Measurements from ENCODE around the gene RNF8. TPM values are rescaled to one million over a fixed set of nuclear protein-coding genes. Genes with fewer than 3 reads are reported as not detected.
"Not testable (repeated sequence)": the region's sequence is repeated elsewhere in the genome, so short reads cannot be mapped to it uniquely, and the experiment has no call there.

The RNF8 gene
- total RNA-seq, 2 donors from 2014 or later, result 18.5 to 27.3 TPM

GRCh38 chr6:37334047-37334446, 19.7 kb upstream of the RNF8 start:
- H3K27ac Mint-ChIP-seq, result no peak overlapping the region
- H3K36me3 Mint-ChIP-seq, result peaks cover 6% of the 10 kb centered on the region
- no peak for DNase-seq (ENCODE audit: low spot score)
- H3K27me3 Mint-ChIP-seq, result no peaks in the 10 kb centered on the region
- no peaks in the 10 kb centered on the region for H3K9me3 Mint-ChIP-seq
- ATAC-seq, result no peak
- no peak overlapping the region for H3K4me3 Mint-ChIP-seq
- no peaks in the 10 kb centered on the region for H3K4me1 Mint-ChIP-seq (ENCODE audit: low read depth in 2 of 2)

- not testable (repeated sequence) for H3K36me3 Mint-ChIP-seq; DNase-seq (ENCODE audit: low spot score); H3K4me1 Mint-ChIP-seq (ENCODE audit: low read depth in 2 of 2); H3K27me3 Mint-ChIP-seq; H3K9me3 Mint-ChIP-seq; H3K4me3 Mint-ChIP-seq; H3K27ac Mint-ChIP-seq; ATAC-seq
Observed at GRCh38 chr6:37338317-37338716, 15.5 kb upstream of the RNF8 start.

DNA sequence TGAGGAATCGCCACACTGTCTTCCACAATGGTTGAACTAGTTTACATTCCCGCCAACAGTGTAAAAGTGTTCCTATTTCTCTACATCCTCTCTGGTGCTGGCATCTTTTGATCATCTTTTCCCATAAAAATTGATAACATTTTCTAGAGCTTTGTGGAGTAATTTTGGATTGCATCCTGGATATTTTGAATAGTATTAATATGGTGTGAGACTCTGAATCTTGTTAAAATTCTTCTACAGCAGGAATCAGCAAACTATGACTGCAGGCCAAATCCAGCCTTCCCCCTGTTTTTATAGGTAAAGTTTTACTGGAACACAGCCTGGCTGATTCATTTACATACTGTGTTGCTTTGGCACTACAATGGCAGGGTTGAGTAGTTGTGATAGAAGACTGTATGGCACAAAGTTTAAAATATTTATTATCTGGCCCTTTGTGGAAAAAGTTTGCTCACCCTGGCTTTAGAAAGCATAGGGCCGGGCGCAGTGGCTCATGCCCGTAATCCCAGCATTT, 15.0 kb upstream of the RNF8 start:
- Mint-ChIP-seq H3K27me3 (peaks cover 0 to 6% of the 10 kb centered on the region in 2 donors), H3K4me3 (no peak overlapping the region), H3K36me3 (no peaks in the 10 kb centered on the region), H3K4me1 (ENCODE audit: low read depth in 2 of 2) (no peaks in the 10 kb centered on the region), H3K27ac (no peak overlapping the region), H3K9me3 (no peaks in the 10 kb centered on the region)
- no peak for ATAC-seq
- DNase-seq (ENCODE audit: low spot score), result no peak

DNA sequence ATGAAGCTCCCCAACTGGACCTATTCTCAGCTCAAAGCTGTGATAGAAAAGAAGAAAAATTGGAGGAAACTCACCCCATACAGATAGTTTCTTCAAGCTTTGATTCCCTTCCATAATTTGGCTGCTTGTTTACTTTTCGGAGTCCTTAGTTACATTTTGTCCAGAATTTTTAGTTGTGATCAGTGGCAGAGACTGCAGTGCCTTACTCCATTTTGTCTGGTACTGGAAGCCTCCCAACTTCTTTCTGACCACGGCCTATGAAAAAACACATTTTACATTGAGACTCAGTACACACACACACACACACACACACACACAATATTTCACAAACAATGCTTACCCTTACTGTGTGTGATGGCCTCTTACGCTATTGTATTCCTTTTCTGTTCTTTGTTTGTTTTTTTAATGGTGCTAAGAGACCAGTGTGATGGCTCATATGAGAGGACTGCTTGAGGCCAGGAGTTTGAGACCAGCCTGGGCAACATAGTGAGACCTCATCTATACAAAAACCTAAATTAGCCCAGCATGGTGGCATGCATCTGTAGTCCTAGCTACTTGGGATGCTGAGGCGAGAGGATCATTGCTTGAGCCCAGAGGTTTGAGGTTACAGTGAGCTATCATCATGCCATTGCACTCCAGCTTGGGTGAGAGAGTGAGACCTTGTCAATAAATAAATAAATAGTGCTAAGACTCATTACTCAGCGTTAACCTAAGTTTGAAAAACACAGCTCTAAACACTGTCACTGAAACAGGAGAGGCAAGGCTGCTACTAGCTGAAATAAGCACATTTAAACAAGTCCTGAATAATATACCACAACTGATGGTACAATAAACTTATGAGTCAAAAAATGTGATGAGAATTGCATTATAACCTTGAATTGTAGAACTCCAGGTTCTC, 13.8 kb upstream of the RNF8 start:
- ATAC-seq, result no peak
- no peaks in the 10 kb centered on the region for H3K9me3 Mint-ChIP-seq
- no peak overlapping the region for H3K27ac Mint-ChIP-seq
- no peaks in the 10 kb centered on the region for H3K36me3 Mint-ChIP-seq
- no peak overlapping the region for H3K4me3 Mint-ChIP-seq
- peaks cover 8 to 12% of the 10 kb centered on the region in 2 donors for H3K27me3 Mint-ChIP-seq
- DNase-seq (ENCODE audit: low spot score), result no peak
- no peaks in the 10 kb centered on the region for H3K4me1 Mint-ChIP-seq (ENCODE audit: low read depth in 2 of 2)

- Mint-ChIP-seq H3K9me3 (no peaks in the 10 kb centered on the region), H3K4me3 (no peak overlapping the region), H3K36me3 (no peaks in the 10 kb centered on the region), H3K27me3 (peaks cover 8 to 12% of the 10 kb centered on the region in 2 donors), H3K4me1 (ENCODE audit: low read depth in 2 of 2) (no peaks in the 10 kb centered on the region), H3K27ac (no peak overlapping the region)
- no peak for DNase-seq (ENCODE audit: low spot score)
- ATAC-seq, result no peak
Observed at GRCh38 chr6:37340639-37340943, 13.2 kb upstream of the RNF8 start.

- no peaks in the 10 kb centered on the region for H3K9me3 Mint-ChIP-seq
- H3K27me3 Mint-ChIP-seq, result peaks cover 16 to 17% of the 10 kb centered on the region in 2 donors
- H3K4me3 Mint-ChIP-seq, result no peak overlapping the region
- no peak for DNase-seq (ENCODE audit: low spot score)
- H3K4me1 Mint-ChIP-seq (ENCODE audit: low read depth in 2 of 2), result no peaks in the 10 kb centered on the region
- no peak overlapping the region for H3K27ac Mint-ChIP-seq
- peaks cover 4% of the 10 kb centered on the region for H3K36me3 Mint-ChIP-seq
- no peak for ATAC-seq
Observed at GRCh38 chr6:37343248-37343647, 10.5 kb upstream of the RNF8 start.

DNA sequence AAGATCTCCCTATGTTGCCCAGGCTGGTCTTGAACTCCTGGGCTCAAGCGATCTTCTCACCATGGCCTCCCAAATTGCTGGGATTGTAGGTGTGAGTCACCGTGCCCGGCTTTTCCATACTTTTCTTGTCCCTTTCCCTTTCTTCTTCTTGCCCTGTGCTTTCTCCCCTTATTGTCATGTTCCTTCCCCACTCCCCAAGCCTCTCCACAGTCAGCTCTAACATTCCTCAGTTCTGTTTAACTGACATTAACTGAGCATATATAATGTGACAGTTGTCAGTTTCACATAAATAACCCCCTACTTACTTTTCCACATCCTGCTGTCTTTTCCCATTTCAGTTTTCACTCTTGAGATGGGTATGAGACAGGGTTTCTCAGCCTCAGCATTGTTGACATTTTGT, 9.5 kb upstream of the RNF8 start:
- ATAC-seq, result no peak

GRCh38 chr6:37345804-37346203, 8.0 kb upstream of the RNF8 start:
- not testable (repeated sequence) for H3K4me1 Mint-ChIP-seq (ENCODE audit: low read depth in 2 of 2); H3K9me3 Mint-ChIP-seq; H3K36me3 Mint-ChIP-seq; DNase-seq (ENCODE audit: low spot score); H3K4me3 Mint-ChIP-seq; H3K27ac Mint-ChIP-seq; ATAC-seq
- peaks cover 16 to 17% of the 10 kb centered on the region in 2 donors for H3K27me3 Mint-ChIP-seq

More for the DNA sequence above, 9.5 kb upstream of the RNF8 start:
- DNase-seq (ENCODE audit: low spot score), result no peak
- Mint-ChIP-seq H3K36me3 (peaks cover 4% of the 10 kb centered on the region), H3K9me3 (no peaks in the 10 kb centered on the region), H3K27ac (no peak overlapping the region), H3K4me1 (ENCODE audit: low read depth in 2 of 2) (no peaks in the 10 kb centered on the region), H3K4me3 (no peak overlapping the region), H3K27me3 (peaks cover 16 to 17% of the 10 kb centered on the region in 2 donors)

- Mint-ChIP-seq H3K27me3 (peaks cover 11 to 16% of the 10 kb centered on the region in 2 donors), H3K9me3 (no peaks in the 10 kb centered on the region), H3K4me1 (ENCODE audit: low read depth in 2 of 2) (no peaks in the 10 kb centered on the region), H3K36me3 (peaks cover 4% of the 10 kb centered on the region), H3K4me3 (no peak overlapping the region), H3K27ac (no peak overlapping the region)
- no peak for ATAC-seq
- no peak for DNase-seq (ENCODE audit: low spot score)
Observed at GRCh38 chr6:37347177-37347576, 6.6 kb upstream of the RNF8 start.

DNA sequence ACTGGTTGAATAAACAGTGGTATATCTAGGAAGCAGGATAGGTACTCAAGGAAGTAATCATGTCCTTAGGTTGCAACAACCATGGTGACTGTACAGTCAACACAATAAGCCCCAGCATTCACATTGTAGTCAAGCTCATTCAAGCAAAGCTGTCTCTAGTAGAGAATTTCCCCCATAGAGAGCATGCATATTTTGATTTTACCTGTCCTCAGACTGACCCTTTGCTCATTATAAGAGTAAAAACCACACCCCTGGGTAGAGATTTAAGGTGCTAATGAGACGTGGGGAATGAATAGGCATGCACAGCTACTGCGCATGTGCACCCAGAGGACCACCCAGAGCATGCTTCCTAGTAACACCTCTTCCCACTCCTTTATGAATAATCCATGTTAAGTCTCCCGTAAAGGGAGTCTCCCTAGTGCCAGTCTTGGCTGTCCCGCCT, 6.1 kb upstream of the RNF8 start:
- peaks cover 11 to 16% of the 10 kb centered on the region in 2 donors for H3K27me3 Mint-ChIP-seq
- H3K4me1 Mint-ChIP-seq (ENCODE audit: low read depth in 2 of 2), result no peaks in the 10 kb centered on the region
- H3K27ac Mint-ChIP-seq, result no peak overlapping the region
- DNase-seq (ENCODE audit: low spot score) (no peak), ATAC-seq (no peak)
- peaks cover 4% of the 10 kb centered on the region for H3K36me3 Mint-ChIP-seq
- no peaks in the 10 kb centered on the region for H3K9me3 Mint-ChIP-seq
- no peak overlapping the region for H3K4me3 Mint-ChIP-seq

DNA sequence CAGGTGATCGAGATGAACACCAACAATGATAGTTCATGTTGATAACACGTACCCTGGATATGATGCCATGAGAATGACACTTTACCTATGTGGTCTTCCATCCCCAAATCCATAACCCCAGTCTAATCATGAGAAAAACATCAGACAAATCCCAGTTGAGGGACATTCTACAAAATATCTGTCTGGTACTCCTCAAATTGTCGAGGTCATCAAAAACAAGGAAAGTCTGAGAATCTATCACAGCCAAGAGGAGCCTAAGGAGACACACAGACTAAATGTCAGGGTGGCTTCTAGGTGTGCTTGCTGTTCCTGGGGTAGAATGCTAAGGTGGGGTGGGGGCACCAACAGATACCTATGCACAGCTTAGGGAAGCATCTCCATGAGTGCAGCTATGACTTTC, 2.8 kb upstream of the RNF8 start:
- H3K9me3 Mint-ChIP-seq, result no peaks in the 10 kb centered on the region
- H3K4me1 Mint-ChIP-seq (ENCODE audit: low read depth in 2 of 2), result peaks cover 19 to 22% of the 10 kb centered on the region in 2 donors
- DNase-seq (ENCODE audit: low spot score) (no peak), ATAC-seq (no peak)
- H3K27me3 Mint-ChIP-seq, result peaks cover 6 to 8% of the 10 kb centered on the region in 2 donors
- H3K36me3 Mint-ChIP-seq, result peaks cover 4% of the 10 kb centered on the region
- no peak overlapping the region for H3K4me3 Mint-ChIP-seq
- H3K27ac Mint-ChIP-seq, result no peak overlapping the region

DNA sequence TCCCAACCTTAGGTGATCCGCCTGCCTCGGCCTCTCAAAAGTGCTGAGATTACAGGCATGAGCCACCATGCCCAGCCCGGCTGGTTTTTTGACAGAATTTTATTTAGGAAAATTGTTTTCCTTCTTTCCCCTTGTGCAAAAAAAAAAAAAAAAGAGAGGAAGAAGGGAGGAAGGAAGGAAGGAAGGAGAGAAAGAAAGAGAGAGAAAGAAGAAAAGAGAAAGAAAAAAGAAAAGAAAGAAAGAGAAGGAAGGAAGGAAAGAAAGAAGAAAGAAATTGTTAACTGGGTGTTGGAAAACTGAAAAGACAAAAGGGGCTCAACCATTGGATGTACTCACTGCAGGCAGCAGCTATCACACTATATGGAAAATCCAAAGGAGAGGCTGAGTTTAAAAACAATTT, 1.4 kb upstream of the RNF8 start:
- DNase-seq (ENCODE audit: low spot score) (no peak), ATAC-seq (no peak)
- H3K36me3 Mint-ChIP-seq, result no peaks in the 10 kb centered on the region
- peak overlapping the region; percentile 55 for H3K4me3 Mint-ChIP-seq
- no peaks in the 10 kb centered on the region for H3K27me3 Mint-ChIP-seq
- H3K27ac Mint-ChIP-seq, result no peak overlapping the region
- H3K9me3 Mint-ChIP-seq, result no peaks in the 10 kb centered on the region
- peaks cover 29 to 32% of the 10 kb centered on the region in 2 donors for H3K4me1 Mint-ChIP-seq (ENCODE audit: low read depth in 2 of 2)

DNA sequence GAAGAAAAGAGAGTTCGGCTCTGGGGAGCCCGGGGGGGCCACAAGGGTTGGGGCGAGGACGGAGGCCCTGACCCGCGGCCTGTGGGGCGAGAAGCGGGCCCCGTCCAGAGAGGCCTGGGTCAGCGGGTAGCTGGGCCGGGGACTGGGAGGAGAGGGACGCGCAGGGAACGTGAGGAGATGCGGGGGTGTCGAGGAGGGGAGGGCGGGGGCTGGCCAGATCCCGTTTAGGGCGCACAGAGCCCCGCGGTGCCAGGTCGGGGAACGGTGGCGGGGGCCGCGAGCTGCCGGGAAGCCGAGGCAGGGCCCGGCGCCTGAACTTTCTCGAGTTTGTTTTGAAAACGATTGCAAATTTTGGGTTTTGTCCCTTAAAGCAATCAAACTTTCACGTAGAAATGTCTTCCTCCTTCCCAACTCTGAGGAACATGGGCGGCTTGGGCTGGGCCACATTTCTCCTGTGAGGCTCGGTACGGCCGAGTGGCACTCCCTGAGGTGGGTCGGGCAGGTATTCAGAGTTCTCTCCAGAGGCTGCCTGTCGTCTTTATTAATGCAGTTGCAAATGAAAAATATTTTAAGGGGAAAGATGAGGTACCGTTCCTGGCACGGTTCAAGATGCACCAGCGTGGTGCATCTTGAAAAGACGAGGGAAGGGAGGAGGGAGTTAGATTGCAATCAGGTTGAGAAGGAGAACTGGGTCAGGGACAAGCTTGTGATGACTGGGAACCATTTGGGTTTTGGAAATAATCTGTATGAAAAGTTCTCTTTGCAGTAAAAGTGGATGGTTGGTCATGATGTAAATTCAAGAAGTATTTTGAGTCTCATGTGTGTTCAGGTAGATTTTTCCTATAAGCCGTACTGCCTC, 972 bp downstream of the RNF8 start:
- peak overlapping the region; percentile 95 for H3K4me3 Mint-ChIP-seq
- H3K27ac Mint-ChIP-seq, result peak overlapping the region; percentile 77 to 93
- no peaks in the 10 kb centered on the region for H3K27me3 Mint-ChIP-seq
- no peaks in the 10 kb centered on the region for H3K36me3 Mint-ChIP-seq
- DNase-seq (ENCODE audit: low spot score) (no peak), ATAC-seq (peak; percentile 14 to 34)
- no peaks in the 10 kb centered on the region for H3K9me3 Mint-ChIP-seq
- H3K4me1 Mint-ChIP-seq (ENCODE audit: low read depth in 2 of 2), result peaks cover 43% of the 10 kb centered on the region in 2 donors

- Mint-ChIP-seq H3K4me3 (no peak overlapping the region), H3K4me1 (ENCODE audit: low read depth in 2 of 2) (peaks cover 43% of the 10 kb centered on the region in 2 donors), H3K27me3 (no peaks in the 10 kb centered on the region), H3K36me3 (peaks cover 5% of the 10 kb centered on the region), H3K27ac (no peak overlapping the region), H3K9me3 (no peaks in the 10 kb centered on the region)
- DNase-seq (ENCODE audit: low spot score), result no peak
- ATAC-seq, result no peak
Observed at GRCh38 chr6:37357288-37357687, 3.5 kb downstream of the RNF8 start.
